ENCODE measurements around the gene ZNF385C.

The ZNF385C gene

DNA sequence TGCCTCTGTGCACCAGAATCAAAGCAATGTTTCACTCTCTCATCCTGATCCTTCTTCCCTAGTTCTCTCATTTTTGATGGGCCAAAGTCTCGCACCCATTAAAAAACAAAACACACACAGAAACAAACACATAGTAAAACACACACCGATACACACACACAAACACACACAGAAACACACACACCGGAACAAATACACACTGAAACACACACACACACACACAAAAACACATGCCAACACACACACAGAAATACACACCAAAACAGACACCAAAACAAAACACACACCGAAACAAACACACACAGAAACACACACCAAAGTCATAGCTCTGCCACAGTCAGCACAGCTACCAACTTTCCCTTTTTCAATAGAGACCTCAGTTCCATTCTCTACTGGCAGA is 33.0 kb upstream of the ZNF385C start:
- in situ Hi-C loops (cut with MboI; ENCODE audit: low pct_unique_long_range_greater_than_20kb, low sequenced_read_pairs, unreplicated experiment) = no loop called here
- TF ChIP-seq, protein P1, sequence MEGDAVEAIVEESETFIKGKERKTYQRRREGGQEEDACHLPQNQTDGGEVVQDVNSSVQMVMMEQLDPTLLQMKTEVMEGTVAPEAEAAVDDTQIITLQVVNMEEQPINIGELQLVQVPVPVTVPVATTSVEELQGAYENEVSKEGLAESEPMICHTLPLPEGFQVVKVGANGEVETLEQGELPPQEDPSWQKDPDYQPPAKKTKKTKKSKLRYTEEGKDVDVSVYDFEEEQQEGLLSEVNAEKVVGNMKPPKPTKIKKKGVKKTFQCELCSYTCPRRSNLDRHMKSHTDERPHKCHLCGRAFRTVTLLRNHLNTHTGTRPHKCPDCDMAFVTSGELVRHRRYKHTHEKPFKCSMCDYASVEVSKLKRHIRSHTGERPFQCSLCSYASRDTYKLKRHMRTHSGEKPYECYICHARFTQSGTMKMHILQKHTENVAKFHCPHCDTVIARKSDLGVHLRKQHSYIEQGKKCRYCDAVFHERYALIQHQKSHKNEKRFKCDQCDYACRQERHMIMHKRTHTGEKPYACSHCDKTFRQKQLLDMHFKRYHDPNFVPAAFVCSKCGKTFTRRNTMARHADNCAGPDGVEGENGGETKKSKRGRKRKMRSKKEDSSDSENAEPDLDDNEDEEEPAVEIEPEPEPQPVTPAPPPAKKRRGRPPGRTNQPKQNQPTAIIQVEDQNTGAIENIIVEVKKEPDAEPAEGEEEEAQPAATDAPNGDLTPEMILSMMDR (IDR thresholded peaks at IDR 0.05; ENCODE audit: extremely low read depth, insufficient read depth, missing control alignments) = no peak
- DNase-seq (ENCODE audit: low spot score) = no peak

DNA sequence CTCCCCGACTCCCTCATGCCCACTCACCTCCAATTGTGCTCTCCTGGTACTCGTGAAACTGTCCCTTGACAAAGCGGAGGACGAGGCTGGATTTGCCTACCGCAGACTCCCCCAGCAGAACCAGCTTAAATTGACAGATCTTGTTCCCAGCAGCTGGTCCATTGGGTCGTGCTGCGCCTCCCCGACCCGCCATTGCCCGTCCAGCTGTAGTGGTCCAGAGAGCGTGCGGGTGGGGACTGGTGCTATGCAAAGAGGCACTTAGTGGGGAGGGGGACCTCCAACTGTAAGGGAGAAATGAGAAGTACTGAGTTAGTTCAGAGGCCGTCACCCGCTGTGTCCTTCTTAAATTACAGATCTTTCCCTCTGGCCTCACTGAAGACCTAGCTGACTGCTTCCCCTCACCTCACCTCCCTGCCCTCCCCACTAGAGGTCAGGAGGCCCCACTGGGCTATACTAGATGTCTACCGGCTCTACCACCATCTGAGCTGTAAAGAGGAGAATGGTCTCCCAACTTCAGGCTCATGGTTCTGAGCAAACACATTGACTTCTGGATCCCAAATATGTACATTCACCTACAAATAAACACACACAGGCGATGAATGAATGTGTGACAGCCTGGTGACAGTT is 32.1 kb upstream of the ZNF385C start:
- in situ Hi-C loops (cut with MboI; ENCODE audit: low pct_unique_long_range_greater_than_20kb, low sequenced_read_pairs, unreplicated experiment) = no loop called here
- DNase-seq (ENCODE audit: low spot score) = no peak
- TF ChIP-seq, protein P1 (IDR thresholded peaks at IDR 0.05; ENCODE audit: extremely low read depth, insufficient read depth, missing control alignments) = no peak

DNA sequence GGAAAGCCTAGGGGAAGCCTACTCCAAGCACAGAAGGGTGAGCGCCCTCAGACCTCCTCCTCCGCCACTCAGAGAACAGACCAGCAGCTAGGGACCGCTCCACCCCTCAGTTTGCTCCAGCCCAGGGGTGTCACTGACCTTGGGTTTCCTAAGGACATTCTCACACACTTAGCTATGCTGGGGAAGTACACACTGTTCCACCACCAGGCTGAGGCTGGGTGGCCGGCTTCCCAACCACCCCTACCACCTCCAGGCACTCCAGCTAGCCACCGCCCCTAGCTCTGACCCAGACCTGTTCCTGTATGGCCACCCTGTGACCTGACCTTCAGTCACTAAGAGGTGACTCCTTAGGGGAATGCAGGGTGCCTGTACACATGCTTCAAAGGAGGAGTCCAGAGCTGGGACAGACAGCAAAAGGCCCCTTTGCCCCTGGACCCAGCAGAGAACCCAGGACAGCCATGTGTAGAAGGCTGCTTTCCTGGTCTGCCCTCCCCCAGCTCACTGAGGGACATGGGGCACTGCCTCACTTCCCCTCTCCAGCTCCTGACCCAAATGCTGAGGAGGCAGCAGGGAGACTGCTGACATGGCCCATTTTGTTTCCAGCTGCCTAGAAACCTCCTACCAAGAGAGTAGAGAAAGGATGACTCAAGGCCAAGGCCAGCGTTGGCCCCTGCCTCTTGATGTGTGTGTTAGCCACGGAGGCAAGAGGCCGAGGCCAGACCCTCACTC is 31.0 kb upstream of the ZNF385C start:
- DNase-seq (ENCODE audit: low spot score) = no peak
- in situ Hi-C loops (cut with MboI; ENCODE audit: low pct_unique_long_range_greater_than_20kb, low sequenced_read_pairs, unreplicated experiment) = no loop called here
- TF ChIP-seq, protein P1 (IDR thresholded peaks at IDR 0.05; ENCODE audit: extremely low read depth, insufficient read depth, missing control alignments) = no peak

DNA sequence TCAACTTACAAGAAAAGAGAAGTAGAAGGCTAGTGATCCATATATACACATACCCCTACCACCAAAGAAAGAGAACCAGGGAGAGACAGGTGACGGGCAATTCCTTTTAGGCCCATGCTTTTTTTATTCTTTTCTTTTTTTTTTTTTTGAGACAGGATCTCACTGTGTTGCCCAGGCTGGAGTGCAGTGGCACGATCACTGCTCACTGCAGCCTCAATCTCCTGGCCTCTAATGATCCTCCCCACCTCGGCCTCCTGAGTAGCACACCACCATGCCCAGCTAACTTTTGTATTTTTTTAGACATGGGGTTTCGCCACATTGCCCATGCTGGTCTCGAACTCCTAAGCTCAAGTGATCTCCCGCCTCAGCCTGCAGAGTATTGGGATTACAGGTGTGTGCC is 29.1 kb upstream of the ZNF385C start:
- in situ Hi-C loops (cut with MboI; ENCODE audit: low pct_unique_long_range_greater_than_20kb, low sequenced_read_pairs, unreplicated experiment) = no loop called here
- TF ChIP-seq, protein P1 (IDR thresholded peaks at IDR 0.05; ENCODE audit: extremely low read depth, insufficient read depth, missing control alignments) = no peak
- DNase-seq (ENCODE audit: low spot score) = no peak

DNA sequence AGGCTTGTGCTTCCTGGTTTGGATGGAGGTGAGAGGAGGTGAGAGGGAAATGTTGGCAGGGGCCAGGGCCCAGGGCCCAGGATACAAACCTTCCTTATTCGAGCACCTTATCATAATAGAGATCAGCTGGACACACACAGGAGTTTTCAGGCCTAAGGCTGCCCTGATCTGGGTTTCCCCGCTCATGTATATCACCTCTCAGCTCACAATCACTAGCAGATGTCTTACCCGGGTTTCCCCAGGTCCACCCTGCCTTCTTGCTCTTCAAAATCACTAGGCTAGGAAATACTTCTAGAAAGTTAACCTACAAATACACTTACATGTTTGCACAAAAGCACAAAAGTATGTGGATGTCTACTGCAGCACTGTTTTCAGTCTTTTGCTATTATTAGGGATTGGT is 28.6 kb upstream of the ZNF385C start:
- in situ Hi-C loops (cut with MboI; ENCODE audit: low pct_unique_long_range_greater_than_20kb, low sequenced_read_pairs, unreplicated experiment) = no loop called here
- TF ChIP-seq, protein P1 (IDR thresholded peaks at IDR 0.05; ENCODE audit: extremely low read depth, insufficient read depth, missing control alignments) = no peak
- no peak for DNase-seq (ENCODE audit: low spot score)

DNA sequence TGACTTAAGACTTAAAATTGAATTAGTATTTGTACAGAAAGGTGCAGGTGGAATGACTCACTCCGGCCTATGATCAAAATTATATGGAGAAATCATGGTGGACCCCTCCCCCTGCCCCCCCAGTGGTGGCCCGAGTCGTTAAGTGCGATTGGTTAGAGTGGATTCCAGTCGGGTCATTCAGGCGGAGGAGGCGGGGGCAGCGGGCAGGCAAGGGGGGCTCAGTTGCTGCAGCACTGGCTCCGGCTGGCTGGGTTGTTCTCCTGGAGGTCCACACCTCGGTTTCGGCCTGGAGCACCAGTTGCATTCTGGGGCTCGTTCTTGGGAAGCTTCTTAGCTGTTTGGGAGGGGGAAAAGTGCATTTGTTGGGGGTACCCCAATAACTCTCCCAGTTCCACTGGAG is 27.3 kb upstream of the ZNF385C start:
- in situ Hi-C loops (cut with MboI; ENCODE audit: low pct_unique_long_range_greater_than_20kb, low sequenced_read_pairs, unreplicated experiment) = no loop called here

More for the DNA sequence above, 27.3 kb upstream of the ZNF385C start:
- DNase-seq (ENCODE audit: low spot score) = no peak
- TF ChIP-seq, protein P1 (IDR thresholded peaks at IDR 0.05; ENCODE audit: extremely low read depth, insufficient read depth, missing control alignments) = no peak

Data from GM13977 (cell line).